Astrocyte of the hippocampus (primary cell): Measurements from ENCODE around the gene VPS11.
"Not testable (repeated sequence)": the region's sequence is repeated elsewhere in the genome, so short reads cannot be mapped to it uniquely, and the experiment has no call there.

Experiments used
- DNase-seq: peaks from one replicate; pipeline ENCODE4 v3.0.0; 2011; ENCODE audit warnings: low read depth, low spot score

Gene VPS11

DNA sequence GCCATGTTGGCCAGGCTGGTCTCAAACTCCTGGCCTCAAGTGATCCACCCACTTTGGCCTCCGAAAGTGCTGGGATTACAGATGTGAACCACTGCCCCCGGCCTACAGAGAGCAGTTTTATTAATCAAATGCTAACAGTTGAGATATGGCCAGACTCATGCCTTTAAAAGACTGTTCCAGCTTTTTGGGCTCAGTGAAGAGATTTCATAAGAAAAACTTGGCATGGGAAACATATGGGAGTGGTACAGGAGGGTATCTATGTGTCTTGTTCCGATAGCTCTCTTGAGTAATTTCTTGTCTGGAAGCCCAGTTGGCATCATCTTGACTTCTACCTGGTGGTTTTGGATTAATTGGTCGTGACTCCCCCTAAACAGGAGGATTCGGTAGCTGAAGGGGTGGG is 28.7 kb upstream of the VPS11 start:
- DNase-seq, result no peak

DNA sequence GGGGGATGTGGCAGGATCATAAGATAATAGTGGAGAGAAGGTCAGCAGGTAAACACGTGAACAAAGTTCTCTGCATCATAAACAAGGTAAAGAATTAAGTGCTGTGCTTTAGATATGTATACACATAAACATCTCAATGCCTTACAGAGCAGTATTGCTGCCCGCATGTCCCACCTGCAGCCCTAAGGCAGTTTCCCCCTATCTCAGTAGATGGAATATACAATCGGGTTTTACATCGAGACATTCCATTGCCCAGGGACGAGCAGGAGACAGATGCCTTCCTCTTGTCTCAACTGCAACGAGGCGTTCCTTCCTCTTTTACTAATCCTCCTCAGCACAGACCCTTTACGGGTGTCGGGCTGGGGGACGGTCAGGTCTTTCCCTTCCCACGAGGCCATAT is 28.1 kb upstream of the VPS11 start:
- not testable (repeated sequence) for DNase-seq

DNA sequence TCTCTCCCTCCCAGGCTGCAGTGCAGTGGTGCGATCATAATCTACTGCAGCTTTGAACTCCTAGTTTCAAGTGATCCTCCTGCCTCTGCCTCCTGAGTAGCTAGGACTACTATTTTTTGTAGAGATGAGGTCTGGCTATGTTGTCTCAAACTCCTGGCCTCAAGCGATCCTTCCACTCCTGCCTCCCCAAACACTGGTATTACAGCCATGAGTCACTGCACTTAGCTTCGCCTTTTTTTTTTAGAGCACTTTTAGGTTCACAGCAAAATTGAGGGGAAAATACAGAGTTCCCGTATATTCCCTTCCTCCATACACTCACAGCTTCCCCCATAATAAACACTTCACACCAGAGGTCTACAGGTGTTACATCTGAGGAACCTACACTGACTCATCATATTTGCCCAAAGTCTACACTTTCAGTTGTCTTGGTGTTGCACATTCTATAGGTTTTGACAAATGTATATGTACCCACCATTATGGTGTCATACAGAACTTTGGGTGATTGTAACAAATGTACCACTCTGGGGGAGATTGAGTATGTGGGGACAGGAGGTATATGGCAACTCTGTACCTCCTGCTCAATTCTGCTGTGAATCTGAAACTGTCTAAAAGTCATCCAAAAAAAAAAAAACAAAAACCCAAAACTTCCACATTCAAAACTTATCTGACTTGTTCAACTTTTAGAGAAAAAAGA is 25.6 kb upstream of the VPS11 start:
- DNase-seq, result no peak

DNA sequence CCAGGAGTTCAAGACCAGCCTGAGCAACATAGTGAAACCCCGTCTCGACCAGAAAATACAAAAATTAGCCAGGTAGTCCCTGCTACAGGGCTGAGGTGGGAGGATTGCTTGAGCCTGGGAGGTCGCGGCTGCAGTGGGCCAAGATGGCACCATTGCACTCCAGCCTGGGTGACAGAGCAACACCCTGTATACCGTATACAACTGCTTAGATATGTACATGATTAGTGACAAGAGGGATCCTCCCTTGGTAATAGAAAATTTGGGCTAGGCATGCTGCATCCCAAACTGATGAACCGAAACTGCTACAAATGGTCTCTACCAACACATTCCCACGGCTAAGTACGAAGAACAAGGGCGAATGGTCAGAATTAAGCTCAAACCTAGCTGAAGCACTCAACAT is 24.7 kb upstream of the VPS11 start:
- DNase-seq, result no peak

DNA sequence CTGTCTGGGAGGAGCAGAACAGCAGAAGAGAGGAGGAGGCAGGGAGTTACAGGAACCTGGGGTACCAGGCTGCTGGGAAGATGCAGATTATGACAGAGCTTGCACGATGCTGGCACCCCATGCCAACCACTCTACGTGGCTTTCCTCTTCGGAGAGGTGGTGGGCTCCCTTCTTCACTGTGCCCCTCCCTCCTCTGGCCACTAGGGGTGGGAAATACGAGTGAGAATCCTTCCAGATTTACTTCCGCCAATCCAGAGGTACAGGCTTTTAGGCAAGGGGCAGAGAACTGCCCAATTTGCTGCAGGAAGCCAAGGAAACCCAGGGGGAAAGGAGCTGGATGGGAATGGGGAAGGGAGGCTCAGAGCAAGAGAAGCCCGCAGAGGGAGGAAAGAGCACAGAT is 22.9 kb upstream of the VPS11 start:
- no peak for DNase-seq

DNA sequence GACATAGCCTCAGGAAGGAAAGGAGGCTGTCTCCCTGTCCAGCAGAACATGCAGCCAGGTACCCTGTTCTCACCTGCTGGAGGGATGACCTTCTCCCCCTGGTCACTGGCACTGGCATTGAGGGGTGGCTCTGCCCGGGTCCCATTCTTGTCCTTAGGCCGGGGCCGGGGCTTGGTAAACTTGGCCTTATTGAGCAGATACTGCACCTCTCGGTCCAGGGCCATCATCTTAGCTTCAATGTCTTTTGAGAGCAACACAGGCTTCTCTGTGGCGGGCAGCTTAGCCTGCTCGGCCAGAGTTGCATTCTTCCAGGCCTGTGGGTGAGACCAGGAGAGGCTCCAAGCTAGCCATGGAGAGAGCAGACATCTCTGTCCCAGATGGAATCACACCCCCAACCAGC is 21.1 kb upstream of the VPS11 start:
- DNase-seq, result no peak

DNA sequence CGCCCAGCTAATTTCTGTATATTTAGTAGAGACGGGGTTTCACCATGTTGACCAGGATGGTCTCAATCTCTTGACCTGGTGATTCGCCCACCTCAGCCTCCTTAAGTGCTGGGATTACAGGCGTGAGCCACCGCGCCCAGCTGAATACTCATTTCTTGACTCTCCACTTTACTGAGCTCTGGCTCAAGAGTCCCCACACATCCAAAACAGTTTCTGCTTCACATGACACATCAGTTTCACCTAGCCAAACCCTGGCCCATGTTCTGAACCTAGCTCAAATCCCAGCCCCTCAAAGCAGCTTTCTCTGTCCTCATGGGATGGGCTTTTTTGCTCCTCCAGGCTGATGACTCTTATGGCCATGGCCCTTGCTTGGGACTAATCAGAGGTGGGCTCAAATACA is 20.4 kb upstream of the VPS11 start:
- no peak for DNase-seq

DNA sequence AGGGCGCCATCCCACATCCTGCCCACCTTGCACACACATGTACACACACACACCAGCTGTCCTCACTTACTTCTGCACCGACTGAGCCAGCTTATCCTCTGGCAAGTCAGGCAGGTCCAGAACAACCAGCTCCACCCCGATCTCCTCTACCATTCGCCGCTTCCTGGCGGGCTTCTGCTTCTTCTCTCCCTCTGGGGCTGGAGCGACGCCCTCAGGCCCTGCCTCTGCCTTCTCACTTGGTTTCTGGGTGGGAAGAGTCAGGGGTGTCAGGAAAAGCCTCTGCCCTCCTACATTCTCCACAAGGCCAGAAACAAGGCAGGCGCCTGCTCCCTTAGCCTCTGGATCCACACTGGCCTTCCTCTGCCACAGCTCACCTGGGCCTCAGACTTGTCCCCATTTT is 19.0 kb upstream of the VPS11 start:
- DNase-seq, result no peak

DNA sequence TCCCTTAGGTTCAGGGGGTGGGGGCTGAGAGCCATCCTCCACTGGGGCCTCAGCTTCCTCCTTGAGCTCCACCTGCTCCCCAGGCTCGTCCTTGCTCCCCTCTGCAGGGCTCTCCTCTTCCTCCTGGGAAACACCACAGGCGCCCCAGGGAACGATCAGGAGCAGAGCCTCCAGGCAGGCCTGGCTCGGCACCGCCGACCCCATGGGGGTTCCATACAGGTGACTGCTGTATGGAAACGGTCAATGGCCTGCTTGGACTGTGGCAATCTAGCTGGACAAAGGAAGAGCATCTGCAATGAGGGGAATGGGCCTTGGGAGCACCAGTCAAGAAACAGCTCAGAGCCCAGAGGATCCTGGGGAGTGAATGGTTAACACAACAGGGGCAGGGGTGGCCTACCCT is 18.5 kb upstream of the VPS11 start:
- DNase-seq, result no peak

DNA sequence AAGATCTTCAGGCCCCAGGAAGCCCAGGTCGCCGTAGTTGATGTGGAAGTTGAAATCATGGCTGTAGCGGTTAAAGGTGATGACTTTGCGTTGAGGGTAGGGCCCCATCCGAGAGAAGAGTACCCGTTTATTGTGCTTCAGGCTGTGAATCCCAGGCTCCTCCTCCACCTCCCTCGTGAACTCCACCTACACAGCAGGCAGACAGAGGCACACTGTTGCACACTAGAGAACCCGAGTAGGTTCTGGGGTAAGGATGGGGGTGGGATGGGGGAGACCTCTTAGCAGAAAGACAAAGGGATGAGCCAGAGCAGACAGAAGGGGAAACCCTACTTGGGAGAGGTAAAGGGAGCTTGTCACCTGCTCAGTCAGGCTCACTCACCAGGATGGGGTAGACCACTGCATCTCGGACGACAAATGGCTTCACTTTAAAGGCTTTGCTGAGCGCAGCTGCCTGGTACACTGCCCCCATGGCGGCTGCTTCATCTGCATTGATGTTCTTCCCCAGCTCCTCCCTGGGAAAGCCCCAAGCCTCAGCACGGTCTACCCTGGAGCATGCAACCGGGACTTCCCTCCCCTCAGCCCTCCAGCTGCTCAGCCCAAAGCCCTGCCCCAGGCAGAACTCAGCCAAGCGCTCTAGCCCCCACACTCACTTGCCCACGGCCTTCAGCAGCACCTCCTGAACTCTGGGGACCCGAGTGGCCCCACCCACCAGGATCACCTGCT is 16.0 kb upstream of the VPS11 start:
- DNase-seq, result no peak

DNA sequence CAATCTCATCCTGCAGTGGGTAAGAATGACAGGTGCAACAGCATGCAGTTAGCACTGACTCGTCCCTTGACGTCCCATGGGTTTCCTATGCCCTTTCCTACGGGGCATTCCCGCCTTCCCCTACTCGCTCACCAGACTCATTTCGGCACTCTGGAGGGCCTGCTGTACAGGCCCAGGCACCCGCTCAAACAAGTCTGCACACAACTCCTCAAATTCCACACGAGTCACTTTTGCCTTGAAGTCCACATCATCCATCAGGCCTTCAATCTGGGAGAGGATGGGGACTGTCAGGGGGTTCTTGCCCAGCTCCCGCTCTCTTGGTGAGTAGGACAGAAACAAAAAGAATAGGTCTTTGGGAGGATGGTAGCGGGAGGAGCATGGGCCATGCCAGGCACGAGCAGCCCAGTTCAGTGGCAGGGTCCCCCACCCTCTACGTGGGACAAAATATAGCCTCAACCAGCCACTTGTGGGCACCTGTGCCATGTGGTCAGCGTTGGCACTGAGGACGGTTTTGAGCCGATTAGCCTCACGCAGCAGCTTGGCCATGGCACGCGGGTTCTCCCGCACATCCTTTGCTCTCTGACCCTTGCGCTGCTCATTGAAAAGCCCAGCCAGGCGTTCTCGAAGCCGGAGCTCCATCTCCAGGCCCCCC is 15.3 kb upstream of the VPS11 start:
- DNase-seq, result no peak

DNA sequence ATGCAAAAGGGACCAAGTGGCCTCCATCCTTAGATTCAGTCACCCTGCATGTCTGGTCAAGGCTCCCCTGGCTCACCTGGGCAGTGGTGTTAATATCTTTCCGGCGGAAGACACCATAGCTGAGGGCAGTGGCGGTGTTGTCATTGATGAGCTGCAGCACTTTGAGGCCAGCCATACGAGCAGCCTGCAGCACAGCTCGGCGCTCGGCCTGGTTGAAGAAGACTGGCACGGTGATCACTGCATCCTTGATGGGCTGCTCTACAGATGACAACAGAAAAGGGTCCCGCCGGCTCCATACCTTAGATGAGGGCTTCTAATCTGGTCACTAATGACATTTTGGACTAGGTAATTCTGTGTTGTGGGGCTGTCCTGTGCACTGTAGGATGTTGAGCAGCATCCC is 13.2 kb upstream of the VPS11 start:
- no peak for DNase-seq

DNA sequence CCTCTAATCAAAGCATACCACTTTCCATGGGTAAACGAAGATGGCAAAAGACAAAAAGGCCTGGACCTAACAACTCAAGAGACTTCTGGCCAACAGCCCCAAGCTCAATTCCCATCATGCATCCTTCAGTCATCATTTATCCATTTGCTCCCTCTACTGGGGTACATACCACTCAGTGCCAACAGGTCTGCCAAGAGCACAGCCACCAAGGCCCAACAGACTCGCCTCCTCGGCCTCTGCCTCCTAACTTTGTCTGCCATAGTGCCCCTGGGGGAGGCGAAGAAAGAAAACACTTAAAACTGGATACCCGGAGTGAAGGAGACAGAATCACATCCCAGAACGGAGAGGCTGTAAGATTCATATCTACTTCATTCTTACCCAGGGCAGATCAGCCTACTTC is 11.7 kb upstream of the VPS11 start:
- DNase-seq, result peak; percentile 43

DNA sequence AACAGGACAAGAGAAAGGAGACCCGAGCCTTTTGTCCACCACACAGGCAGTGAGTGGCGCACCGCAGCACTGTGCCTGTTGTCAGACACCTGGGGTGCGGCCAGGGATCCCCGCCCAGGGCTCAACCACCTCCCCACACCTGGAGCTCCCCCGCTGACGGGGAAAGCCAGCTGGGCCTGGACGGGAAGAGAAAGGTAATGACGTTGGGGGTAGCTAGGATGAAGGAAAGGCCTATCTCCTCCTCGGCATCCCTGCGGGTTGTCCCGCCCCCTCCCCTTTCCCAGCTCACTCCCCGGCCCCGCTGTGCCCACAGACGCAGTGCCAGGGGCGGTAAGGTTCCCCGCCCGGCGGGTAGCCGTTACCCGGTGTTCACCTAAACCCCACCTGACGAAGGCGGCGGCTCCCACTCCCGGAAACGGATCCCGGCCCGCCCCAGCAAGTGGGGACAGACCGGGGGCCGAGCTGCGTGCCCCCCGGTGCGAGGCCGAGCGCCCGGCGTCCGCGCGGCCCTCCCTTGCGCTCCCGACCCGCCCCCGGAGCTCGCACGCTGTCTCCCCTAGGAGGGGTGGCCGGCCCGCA is 11.1 kb upstream of the VPS11 start:
- peak; percentile 38 for DNase-seq

DNA sequence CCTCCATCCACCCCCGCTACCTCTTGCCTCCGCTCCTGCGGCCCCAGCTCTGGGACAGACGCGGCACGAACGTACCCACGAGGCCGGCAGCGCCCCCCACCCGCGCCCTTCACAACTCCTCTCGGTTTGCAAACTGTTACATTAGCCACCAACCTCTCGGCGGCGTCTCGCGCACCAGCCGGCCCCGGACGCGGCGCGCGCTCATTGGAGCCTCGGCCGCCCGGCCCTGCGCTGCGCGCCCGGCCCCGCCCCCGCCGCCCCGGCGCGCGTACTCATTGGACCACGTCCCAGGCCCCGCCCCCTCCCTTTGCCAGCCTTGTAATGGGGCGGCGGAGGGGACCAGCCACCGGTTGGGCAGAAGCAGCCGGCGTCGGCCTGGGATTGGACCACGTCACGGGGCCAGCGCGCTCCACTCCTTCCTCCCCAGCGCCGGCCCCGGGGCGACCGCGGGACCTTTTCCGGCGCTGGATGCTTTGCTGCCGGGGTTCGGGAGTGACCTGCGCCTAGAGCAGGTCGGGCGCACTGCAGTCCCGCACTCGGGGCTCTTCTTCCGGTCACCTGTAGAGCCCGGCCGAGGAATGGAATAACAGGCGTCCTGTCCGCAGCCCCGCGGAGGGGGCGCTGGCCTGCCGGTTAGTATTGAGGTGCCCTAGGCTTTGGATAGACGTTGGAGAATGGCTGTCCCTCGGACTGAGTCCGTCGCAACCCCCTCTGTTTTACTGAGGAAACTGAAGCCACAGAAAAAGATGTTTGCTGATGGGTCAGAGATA is 10.4 kb upstream of the VPS11 start, which contains the start of gene HYOU1:
Gene HYOU1 (minus strand): TSS at position 206 of the 770 bp plus-strand sequence. CDS start 1,045 bp downstream, outside the sequence.
- peak; percentile 99 for DNase-seq

DNA sequence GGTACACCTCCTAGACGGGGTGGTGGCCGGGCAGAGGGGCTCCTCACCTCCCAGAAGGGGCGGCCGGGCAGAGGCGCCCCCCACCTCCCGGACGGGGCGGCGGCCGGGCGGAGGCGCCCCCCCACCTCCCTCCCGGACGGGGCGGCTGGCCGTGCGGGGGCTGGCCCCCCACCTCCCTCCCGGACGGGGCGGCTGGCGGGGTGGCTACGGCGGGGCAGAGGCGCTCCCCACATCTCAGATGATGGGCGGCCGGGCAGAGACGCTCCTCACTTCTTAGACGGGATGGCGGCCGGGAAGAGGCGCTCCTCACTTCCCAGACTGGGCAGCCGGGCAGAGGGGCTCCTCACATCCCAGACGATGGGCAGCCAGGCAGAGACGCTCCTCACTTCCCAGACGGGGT is 8.5 kb upstream of the VPS11 start:
- not testable (repeated sequence) for DNase-seq

DNA sequence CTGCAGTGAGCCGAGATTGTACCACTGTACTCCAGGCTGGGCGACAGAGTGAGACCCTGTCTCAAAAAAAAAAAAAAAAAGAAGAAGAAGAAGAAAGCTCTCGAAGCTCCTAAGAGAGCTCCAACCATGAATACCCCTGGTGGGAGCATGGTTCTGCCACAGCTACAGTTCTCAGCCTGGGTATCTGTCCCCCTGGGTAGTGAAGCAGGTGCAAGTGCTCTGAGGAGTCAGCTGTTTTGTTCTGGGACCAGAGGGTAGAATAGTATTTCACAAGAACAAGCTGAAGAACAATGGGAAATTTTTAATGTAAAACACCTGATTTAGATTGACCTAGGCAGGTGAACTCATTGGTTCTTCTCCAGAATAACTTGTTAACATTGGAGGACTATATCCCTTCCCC is 6.4 kb upstream of the VPS11 start:
- DNase-seq, result no peak

DNA sequence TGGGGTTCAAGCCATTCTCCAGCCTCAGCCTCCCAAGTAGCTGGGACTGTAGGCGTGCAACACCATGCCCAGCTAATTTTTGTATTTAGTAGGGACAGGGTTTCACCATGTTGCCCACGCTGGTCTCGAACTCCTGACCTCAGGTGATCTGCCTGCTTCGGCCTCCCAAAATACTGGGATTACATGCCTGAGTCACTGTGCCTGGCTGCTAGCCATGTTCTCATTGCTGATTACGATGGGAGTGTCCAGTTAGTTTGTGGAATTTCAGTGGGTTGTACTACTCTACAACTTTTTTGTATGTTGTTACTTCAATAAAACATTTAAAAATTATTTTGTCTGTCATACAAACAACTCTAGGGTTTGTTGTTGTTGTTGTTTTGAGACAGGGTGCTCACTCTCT is 4.8 kb upstream of the VPS11 start:
- peak; percentile 59 for DNase-seq

DNA sequence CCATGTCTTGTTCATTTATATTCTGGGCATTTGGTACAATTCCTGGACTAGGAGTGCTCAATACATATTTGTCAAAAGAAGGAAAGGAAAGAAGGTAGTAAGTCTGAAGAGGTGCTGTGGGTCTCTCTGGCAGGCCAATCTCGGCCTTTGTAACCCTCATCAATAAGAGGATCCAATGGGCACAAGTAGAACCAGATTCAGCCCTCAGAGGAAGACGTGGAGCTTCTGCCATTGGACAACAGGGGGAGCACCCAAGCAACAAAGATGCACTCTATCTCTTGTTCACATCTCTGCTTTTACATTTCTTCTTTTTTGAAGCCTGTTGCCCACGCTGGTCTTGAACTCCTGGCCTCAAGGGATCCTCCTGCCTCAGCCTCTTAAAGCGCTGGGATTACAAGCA is 2.2 kb upstream of the VPS11 start:
- no peak for DNase-seq

DNA sequence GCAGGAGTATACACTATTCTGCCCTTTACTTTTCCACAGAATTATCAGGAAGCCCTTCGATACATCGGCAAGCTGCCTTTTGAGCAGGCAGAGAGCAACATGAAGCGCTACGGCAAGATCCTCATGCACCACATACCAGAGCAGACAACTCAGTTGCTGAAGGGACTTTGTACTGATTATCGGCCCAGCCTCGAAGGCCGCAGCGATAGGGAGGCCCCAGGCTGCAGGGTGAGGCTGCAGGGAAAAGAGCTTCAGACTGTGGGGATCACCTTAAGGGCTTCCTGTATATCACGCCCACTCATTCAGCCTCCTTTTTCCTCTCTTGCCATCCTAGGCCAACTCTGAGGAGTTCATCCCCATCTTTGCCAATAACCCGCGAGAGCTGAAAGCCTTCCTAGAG is 10.2 kb downstream of the VPS11 start:
- DNase-seq, result no peak

DNA sequence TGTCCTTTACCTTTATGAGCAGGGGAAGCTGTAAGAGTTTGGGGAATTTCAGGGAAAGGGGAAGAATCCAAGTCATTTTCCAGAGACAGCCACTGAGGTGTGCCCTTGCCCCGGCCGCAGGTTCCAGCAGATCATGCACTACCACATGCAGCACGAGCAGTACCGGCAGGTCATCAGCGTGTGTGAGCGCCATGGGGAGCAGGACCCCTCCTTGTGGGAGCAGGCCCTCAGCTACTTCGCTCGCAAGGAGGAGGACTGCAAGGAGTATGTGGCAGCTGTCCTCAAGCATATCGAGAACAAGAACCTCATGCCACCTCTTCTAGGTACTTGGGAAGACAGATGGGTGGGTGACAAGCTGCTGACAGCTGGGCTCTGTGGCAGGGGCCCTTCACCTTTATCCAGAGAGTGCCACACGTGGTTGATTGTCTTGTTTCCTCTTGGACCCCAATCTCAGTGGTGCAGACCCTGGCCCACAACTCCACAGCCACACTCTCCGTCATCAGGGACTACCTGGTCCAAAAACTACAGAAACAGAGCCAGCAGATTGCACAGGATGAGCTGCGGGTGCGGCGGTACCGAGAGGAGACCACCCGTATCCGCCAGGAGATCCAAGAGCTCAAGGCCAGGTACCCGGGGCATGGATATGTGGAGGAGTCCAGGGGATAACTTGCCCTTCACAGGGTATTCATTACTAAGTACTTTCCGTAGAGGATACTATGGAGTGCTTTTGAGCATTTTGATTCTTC is 11.2 kb downstream of the VPS11 start:
- DNase-seq, result no peak
